NCI-H1417 treated with DMSO at 0.1 percent for 48 hours (cell line): ENCODE measurements around the gene ACOT2.

ENCODE experiments used
- DNase-seq: peaks from one replicate; lab custom pipeline; 2025; lab: John Stamatoyannopoulos, UW

ACOT2 gene

GRCh38 chr14:73613419-73613963 lies 44.5 kb downstream of the ACOT2 start:
- DNase-seq, result no peak

GRCh38 chr14:73616831-73617230 lies 47.8 kb downstream of the ACOT2 start:
- no peak for DNase-seq

GRCh38 chr14:73619524-73619923 lies 50.5 kb downstream of the ACOT2 start:
- DNase-seq, result no peak

GRCh38 chr14:73620268-73620667 lies 51.3 kb downstream of the ACOT2 start:
- DNase-seq, result no peak

- DNase-seq, result no peak
These were observed 54.6 kb downstream of the ACOT2 start for GRCh38 chr14:73623504-73624054.
